Hepatocyte (in vitro differentiated cells): ENCODE results near the gene LMX1A. TPM values are rescaled to one million over a fixed set of nuclear protein-coding genes. Genes with fewer than 3 reads are reported as not detected.
A peak's percentile ranks its signal among the peaks of the same experiment; 100 is the strongest.

Experiments used
- DNase-seq: peaks from one replicate; pipeline ENCODE4 v3.0.0-alpha.2; 2016; ENCODE audit warnings: low spot score
- H2AFZ ChIP-seq: fragments of 200-600 bp; sonication (generic); 2 replicates; pipeline ENCODE4 v1.6.0; 2016; ENCODE audit warnings: antibody characterized with exemption, mild to moderate bottlenecking
- H3K27ac ChIP-seq: fragments of 200-600 bp; sonication (generic); 2 replicates; pipeline ENCODE4 v1.5.1; 2016; ENCODE audit warnings: mild to moderate bottlenecking
- H3K27me3 ChIP-seq: fragments of 200-600 bp; sonication (generic); 2 replicates; pipeline ENCODE4 v1.6.1; 2016
- H3K36me3 ChIP-seq: fragments of 200-600 bp; sonication (generic); replicated peaks from 2 replicates; pipeline ENCODE4 v1.5.1; 2016; ENCODE audit warnings: low read depth; ENCODE audit not compliant: insufficient read depth
- H3K4me1 ChIP-seq: fragments of 200-600 bp; sonication (generic); 2 replicates; pipeline ENCODE4 v1.5.1; 2016; ENCODE audit warnings: mild to moderate bottlenecking, moderate library complexity; ENCODE audit not compliant: insufficient read depth
- H3K4me2 ChIP-seq: fragments of 200-600 bp; sonication (generic); 2 replicates; pipeline ENCODE4 v1.6.0; 2016
- H3K4me3 ChIP-seq: fragments of 200-600 bp; sonication (generic); 2 replicates; pipeline ENCODE4 v1.5.1; 2016; ENCODE audit warnings: mild to moderate bottlenecking
- H3K79me2 ChIP-seq: fragments of 200-600 bp; sonication (generic); 2 replicates; pipeline ENCODE4 v1.6.0; 2017; ENCODE audit warnings: mild to moderate bottlenecking
- H3K9me2 ChIP-seq: fragments of 200-600 bp; sonication (generic); replicated peaks from 2 replicates; pipeline ENCODE4 v1.6.0; 2017; ENCODE audit warnings: mild to moderate bottlenecking; ENCODE audit not compliant: insufficient read depth
- H3K9me3 ChIP-seq: fragments of 200-600 bp; sonication (generic); 2 replicates; pipeline ENCODE4 v1.5.1; 2016; ENCODE audit warnings: low read depth, mild to moderate bottlenecking
- H4K20me1 ChIP-seq: fragments of 200-600 bp; sonication (generic); 2 replicates; pipeline ENCODE4 v1.6.0; 2016; ENCODE audit warnings: mild to moderate bottlenecking; ENCODE audit not compliant: insufficient read depth, poor library complexity, severe bottlenecking
- CTCF ChIP-seq: fragments of 200-600 bp; sonication (generic); IDR thresholded peaks from 2 replicates; pipeline ENCODE4 v1.5.1; 2016; ENCODE audit warnings: antibody characterized with exemption, mild to moderate bottlenecking; ENCODE audit not compliant: poor library complexity
- EZH2 ChIP-seq: fragments of 200-600 bp; sonication (generic); IDR thresholded peaks from 2 replicates; pipeline ENCODE4 v1.6.1; 2016; ENCODE audit warnings: antibody characterized with exemption, mild to moderate bottlenecking, borderline replicate concordance
- EZH2phosphoT487 ChIP-seq: fragments of 200-600 bp; sonication (generic); IDR thresholded peaks from one replicate; pipeline ENCODE4 v1.6.1; 2018; ENCODE audit warnings: antibody characterized with exemption, mild to moderate bottlenecking, low read depth, moderate library complexity; ENCODE audit not compliant: unreplicated experiment, severe bottlenecking
- WGBS: methylation state at CpG from one replicate; pipeline ENCODE4 v1.1.6; 2016; ENCODE audit warnings: low lambda C conversion rate; ENCODE audit errors: missing lambda C conversion rate; 5-methylcytosine and 5-hydroxymethylcytosine counted together
- polyA plus RNA-seq: library from polyadenylated mRNA; unstranded; fragments of >200 nt; fragmentation: Nextera tagmentation; extraction: Ambion mirVana; gene quantifications from 2 replicates; pipeline ENCODE4 v1.2.1, GENCODE V29; 2016
- total RNA-seq: library from RNA; depleted of rRNA; stranded (reverse); fragments of >200 nt; gene quantifications from 2 replicates; pipeline ENCODE4 v1.2.3, GENCODE V29; 2014

The LMX1A gene
- total and polyA plus RNA-seq, 2 experiments from 2014 or later = not detected

DNA sequence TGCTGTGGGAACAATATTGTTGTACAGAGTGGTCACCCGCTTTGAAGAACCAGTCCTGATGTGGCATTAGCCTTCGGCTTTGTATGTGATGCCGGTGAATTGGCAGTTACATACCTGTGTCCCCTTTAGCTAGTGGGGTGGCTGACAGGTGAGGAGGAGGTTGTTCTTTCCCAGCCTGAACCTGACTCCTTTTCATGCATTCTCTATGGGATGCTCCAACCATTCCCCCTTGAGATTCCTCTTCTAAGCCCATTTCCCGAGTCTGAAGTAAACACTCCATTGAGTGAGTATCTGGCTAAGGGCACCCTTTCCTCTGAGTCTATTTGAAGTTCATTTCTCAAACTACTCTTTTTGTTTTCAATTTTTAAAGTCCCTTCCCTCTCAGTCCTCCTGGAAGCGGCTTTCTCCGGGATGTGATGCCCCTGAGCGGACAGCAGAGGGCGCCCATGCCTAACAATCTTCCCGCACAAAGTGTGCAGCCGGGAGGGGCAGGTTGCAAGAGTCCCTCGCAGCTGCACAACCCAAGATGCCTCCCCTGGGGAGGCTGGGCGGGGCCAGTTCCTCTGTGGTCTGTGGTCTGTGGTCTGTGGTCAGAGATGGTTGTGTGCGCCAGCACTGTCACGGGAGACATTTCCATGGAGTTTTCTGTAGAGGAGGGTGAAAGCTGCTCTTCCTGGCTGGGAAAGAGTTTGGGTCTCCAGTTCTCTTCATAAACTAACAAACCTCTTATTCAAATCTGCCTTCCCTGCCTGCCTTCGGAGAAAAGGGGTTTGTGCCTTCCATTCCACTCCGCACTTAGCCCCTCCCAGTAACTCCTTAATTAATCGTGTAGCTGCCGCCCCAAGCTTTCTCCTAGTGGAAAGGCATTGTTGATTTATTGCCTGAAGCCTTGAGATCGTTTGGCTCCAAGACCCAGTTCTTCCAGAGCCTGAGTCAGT lies 36.4 kb upstream of the LMX1A start:
- Histone ChIP-seq H3K27ac (no peak overlapping the region), H3K9me3 (no peaks in the 10 kb centered on the region), H3K4me2 (peak overlapping the region; percentile 72), H3K27me3 (peaks cover 12% of the 10 kb centered on the region), H3K79me2 (no peaks in the 10 kb centered on the region), H2AFZ (peak overlapping the region; percentile 39), H3K4me1 (no peaks in the 10 kb centered on the region), H4K20me1 (no peaks in the 10 kb centered on the region), H3K36me3 (no peaks in the 10 kb centered on the region), H3K4me3 (no peak overlapping the region), H3K9me2 (no peaks in the 10 kb centered on the region)
- DNase-seq = peak; percentile 88
- 23% methylated on average over 19 of the region's 19 CpGs for WGBS
- no peak for TF ChIP-seq EZH2phosphoT487
- TF ChIP-seq CTCF = peak; percentile 97
- TF ChIP-seq EZH2 = no peak

- no peaks in the 10 kb centered on the region for H3K9me3 ChIP-seq
- WGBS = 92% methylated on average over 2 of the region's 2 CpGs
- no peaks in the 10 kb centered on the region for H3K79me2 ChIP-seq
- no peaks in the 10 kb centered on the region for H4K20me1 ChIP-seq
- no peaks in the 10 kb centered on the region for H3K9me2 ChIP-seq
- no peaks in the 10 kb centered on the region for H3K4me1 ChIP-seq
- no peak overlapping the region for H2AFZ ChIP-seq
- DNase-seq = no peak
- no peak overlapping the region for H3K4me2 ChIP-seq
- TF ChIP-seq EZH2 (no peak), EZH2phosphoT487 (no peak)
- no peak overlapping the region for H3K27ac ChIP-seq
- H3K27me3 ChIP-seq = peaks cover 12% of the 10 kb centered on the region
- H3K4me3 ChIP-seq = no peak overlapping the region
- no peaks in the 10 kb centered on the region for H3K36me3 ChIP-seq
Observed at GRCh38 chr1:165389609-165390008, 33.1 kb upstream of the LMX1A start.

- no peak for DNase-seq
- Histone ChIP-seq H3K79me2 (no peaks in the 10 kb centered on the region), H3K36me3 (no peaks in the 10 kb centered on the region), H3K27ac (no peak overlapping the region), H3K27me3 (peaks cover 12% of the 10 kb centered on the region), H4K20me1 (no peaks in the 10 kb centered on the region), H3K9me3 (no peaks in the 10 kb centered on the region), H3K4me2 (no peak overlapping the region), H3K4me3 (no peak overlapping the region), H3K4me1 (no peaks in the 10 kb centered on the region), H2AFZ (no peak overlapping the region), H3K9me2 (no peaks in the 10 kb centered on the region)
- WGBS = 49% methylated on average over 2 of the region's 2 CpGs
- TF ChIP-seq CTCF (no peak), EZH2phosphoT487 (no peak), EZH2 (no peak)
Observed at GRCh38 chr1:165387961-165388360, 31.4 kb upstream of the LMX1A start.

GRCh38 chr1:165387505-165387904 lies 31.0 kb upstream of the LMX1A start:
- Histone ChIP-seq H3K9me3 (no peaks in the 10 kb centered on the region), H3K4me1 (no peaks in the 10 kb centered on the region), H3K36me3 (no peaks in the 10 kb centered on the region), H3K27ac (no peak overlapping the region), H3K79me2 (no peaks in the 10 kb centered on the region), H3K4me2 (no peak overlapping the region), H4K20me1 (no peaks in the 10 kb centered on the region), H3K4me3 (no peak overlapping the region), H3K9me2 (no peaks in the 10 kb centered on the region), H3K27me3 (peaks cover 12% of the 10 kb centered on the region), H2AFZ (no peak overlapping the region)
- TF ChIP-seq EZH2phosphoT487 = no peak
- no peak for TF ChIP-seq CTCF
- TF ChIP-seq EZH2 = no peak
- WGBS = 76% methylated on average over 2 of the region's 2 CpGs
- DNase-seq = no peak
